PC-3 (cell line): ENCODE measurements around the gene ABTB2.

Source experiments
- EZH2 ChIP-seq: fragments of 300-600 bp; sonication (generic); IDR thresholded peaks from one replicate; pipeline ENCODE4 v1.6.1; 2017; ENCODE audit warnings: antibody characterized with exemption, mild to moderate bottlenecking, low read length; ENCODE audit not compliant: unreplicated experiment
- EZH2phosphoT487 ChIP-seq: fragments of 300-600 bp; sonication (generic); IDR thresholded peaks from 2 replicates; pipeline ENCODE4 v1.6.1; 2018; ENCODE audit warnings: mild to moderate bottlenecking, antibody characterized with exemption, low read length, borderline replicate concordance
- TF ChIP-seq, protein P1 (sequence below): fragments of 300-600 bp; sonication (generic); conservative IDR thresholded peaks from 2 replicates; pipeline ENCODE4 v1.5.1; 2017; ENCODE audit warnings: antibody characterized with exemption, low read depth, mild to moderate bottlenecking, low read length

GRCh38 chr11:34201129-34201528 lies 156.7 kb downstream of the ABTB2 start:
- TF ChIP-seq, protein P1, sequence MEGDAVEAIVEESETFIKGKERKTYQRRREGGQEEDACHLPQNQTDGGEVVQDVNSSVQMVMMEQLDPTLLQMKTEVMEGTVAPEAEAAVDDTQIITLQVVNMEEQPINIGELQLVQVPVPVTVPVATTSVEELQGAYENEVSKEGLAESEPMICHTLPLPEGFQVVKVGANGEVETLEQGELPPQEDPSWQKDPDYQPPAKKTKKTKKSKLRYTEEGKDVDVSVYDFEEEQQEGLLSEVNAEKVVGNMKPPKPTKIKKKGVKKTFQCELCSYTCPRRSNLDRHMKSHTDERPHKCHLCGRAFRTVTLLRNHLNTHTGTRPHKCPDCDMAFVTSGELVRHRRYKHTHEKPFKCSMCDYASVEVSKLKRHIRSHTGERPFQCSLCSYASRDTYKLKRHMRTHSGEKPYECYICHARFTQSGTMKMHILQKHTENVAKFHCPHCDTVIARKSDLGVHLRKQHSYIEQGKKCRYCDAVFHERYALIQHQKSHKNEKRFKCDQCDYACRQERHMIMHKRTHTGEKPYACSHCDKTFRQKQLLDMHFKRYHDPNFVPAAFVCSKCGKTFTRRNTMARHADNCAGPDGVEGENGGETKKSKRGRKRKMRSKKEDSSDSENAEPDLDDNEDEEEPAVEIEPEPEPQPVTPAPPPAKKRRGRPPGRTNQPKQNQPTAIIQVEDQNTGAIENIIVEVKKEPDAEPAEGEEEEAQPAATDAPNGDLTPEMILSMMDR: no peak
- TF ChIP-seq EZH2 (no peak), EZH2phosphoT487 (no peak)
